Endothelial cell (in vitro differentiated cells): ENCODE results near the gene RET. TPM values are rescaled to one million over a fixed set of nuclear protein-coding genes. Genes with fewer than 3 reads are reported as not detected.

Experiments
- DNase-seq: peaks from one replicate; pipeline ENCODE4 v3.0.0; 2021; ENCODE audit warnings: low spot score
- H3K27ac Mint-ChIP-seq: one replicate; pipeline ENCODE4 v1.8.0; 2021; ENCODE audit warnings: mixed read lengths, inconsistent platforms; ENCODE audit not compliant: unreplicated experiment
- H3K27me3 Mint-ChIP-seq: one replicate; pipeline ENCODE4 v1.8.0; 2021; ENCODE audit warnings: mild to moderate bottlenecking, moderate library complexity, mixed read lengths, inconsistent platforms; ENCODE audit not compliant: unreplicated experiment
- H3K36me3 Mint-ChIP-seq: one replicate; pipeline ENCODE4 v1.8.0; 2021; ENCODE audit warnings: mild to moderate bottlenecking, low read depth, mixed read lengths, inconsistent platforms; ENCODE audit not compliant: unreplicated experiment
- H3K4me1 Mint-ChIP-seq: one replicate; pipeline ENCODE4 v1.8.0; 2021; ENCODE audit warnings: mild to moderate bottlenecking, mixed read lengths, inconsistent platforms; ENCODE audit not compliant: unreplicated experiment
- H3K4me3 Mint-ChIP-seq: one replicate; pipeline ENCODE4 v1.8.0; 2021; ENCODE audit warnings: mild to moderate bottlenecking, mixed read lengths, inconsistent platforms; ENCODE audit not compliant: unreplicated experiment
- H3K9me3 Mint-ChIP-seq: one replicate; pipeline ENCODE4 v1.8.0; 2021; ENCODE audit warnings: mixed read lengths, inconsistent platforms; ENCODE audit not compliant: unreplicated experiment
- total RNA-seq: library from RNA; stranded (reverse); fragmentation: NEBNext Ultra II Directional; extraction: Animal tissue kit (Norgen Biotek cat#: 25700); gene quantifications from one replicate; pipeline ENCODE4 v1.2.1, GENCODE V29; 2021; ENCODE audit not compliant: unreplicated experiment
- TF ChIP-seq, protein P1 (sequence below): fragments of 200-600 bp; sonication (generic); IDR thresholded peaks from one replicate; pipeline ENCODE4 v1.5.0; 2021; ENCODE audit warnings: antibody characterized with exemption; ENCODE audit not compliant: unreplicated experiment

RET gene
- total RNA-seq, 1 donor from 2014 or later: 0.28 TPM

DNA sequence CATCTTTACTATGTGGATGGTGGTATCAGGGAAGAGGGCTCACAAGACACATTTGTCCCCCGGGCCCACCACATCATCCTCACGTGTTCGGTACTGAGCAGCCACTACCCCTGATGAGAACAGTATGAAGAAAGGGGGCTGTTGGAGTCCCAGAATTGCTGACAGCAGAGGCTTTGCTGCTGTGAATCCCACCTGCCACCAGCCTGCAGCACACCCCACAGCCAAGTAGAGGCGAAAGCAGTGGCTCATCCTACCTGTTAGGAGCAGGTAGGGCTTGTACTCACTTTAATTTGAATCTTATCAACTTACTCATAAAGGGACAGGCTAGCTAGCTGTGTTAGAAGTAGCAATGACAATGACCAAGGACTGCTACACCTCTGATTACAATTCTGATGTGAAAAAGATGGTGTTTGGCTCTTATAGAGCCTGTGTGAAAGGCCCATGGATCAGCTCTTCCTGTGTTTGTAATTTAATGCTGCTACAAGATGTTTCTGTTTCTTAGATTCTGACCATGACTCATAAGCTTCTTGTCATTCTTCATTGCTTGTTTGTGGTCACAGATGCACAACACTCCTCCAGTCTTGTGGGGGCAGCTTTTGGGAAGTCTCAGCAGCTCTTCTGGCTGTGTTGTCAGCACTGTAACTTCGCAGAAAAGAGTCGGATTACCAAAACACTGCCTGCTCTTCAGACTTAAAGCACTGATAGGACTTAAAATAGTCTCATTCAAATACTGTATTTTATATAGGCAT is 52.3 kb downstream of the RET start:
- Mint-ChIP-seq H3K27ac (no peak overlapping the region), H3K27me3 (peaks cover 5% of the 10 kb centered on the region), H3K4me1 (no peaks in the 10 kb centered on the region), H3K4me3 (no peak overlapping the region), H3K36me3 (no peaks in the 10 kb centered on the region), H3K9me3 (no peaks in the 10 kb centered on the region)
- TF ChIP-seq, protein P1, sequence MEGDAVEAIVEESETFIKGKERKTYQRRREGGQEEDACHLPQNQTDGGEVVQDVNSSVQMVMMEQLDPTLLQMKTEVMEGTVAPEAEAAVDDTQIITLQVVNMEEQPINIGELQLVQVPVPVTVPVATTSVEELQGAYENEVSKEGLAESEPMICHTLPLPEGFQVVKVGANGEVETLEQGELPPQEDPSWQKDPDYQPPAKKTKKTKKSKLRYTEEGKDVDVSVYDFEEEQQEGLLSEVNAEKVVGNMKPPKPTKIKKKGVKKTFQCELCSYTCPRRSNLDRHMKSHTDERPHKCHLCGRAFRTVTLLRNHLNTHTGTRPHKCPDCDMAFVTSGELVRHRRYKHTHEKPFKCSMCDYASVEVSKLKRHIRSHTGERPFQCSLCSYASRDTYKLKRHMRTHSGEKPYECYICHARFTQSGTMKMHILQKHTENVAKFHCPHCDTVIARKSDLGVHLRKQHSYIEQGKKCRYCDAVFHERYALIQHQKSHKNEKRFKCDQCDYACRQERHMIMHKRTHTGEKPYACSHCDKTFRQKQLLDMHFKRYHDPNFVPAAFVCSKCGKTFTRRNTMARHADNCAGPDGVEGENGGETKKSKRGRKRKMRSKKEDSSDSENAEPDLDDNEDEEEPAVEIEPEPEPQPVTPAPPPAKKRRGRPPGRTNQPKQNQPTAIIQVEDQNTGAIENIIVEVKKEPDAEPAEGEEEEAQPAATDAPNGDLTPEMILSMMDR: no peak
- DNase-seq: no peak

DNA sequence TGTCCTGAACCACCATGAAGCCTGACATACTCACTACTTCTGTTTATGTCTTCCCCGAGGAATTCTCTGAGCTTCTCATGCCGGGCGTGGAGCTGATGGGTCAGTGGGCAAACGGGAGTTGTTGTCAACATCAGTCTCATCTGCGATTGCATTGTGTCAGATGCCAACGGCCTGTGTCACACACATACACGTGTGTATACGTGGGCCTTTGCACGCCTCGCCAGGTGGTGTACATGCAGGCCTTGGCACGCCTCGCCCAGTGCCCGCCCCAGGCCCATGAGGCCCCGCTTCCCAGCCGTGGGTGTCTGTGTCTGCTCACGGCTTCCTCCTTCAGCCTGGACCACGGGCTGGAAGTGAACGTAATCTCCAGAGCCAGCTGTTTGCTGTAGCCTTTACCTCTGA is 53.9 kb downstream of the RET start:
- Mint-ChIP-seq H3K27me3 (peaks cover 5% of the 10 kb centered on the region), H3K9me3 (no peaks in the 10 kb centered on the region), H3K4me3 (no peak overlapping the region), H3K4me1 (no peaks in the 10 kb centered on the region), H3K36me3 (no peaks in the 10 kb centered on the region), H3K27ac (no peak overlapping the region)
- TF ChIP-seq, protein P1: no peak
- DNase-seq: no peak

DNA sequence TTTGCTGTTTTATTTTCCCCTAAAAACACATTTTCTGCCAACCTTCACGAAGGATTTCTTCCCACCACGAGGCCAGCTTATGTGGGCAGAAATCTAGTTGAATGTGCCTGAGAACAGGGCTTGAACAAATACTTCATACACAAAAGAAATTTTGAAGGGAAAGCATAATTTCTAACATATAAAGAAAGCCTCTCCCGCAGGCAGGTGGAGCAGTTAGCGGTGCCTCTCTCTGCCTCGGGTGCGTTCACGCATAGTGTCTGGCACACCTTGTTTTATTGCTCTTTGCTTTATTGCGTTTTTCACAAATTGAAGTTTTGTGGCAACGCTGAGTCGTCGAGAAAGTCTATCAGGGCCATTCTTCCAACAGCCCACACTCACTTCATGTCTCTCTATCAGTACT is 54.4 kb downstream of the RET start:
- Mint-ChIP-seq H3K9me3 (no peaks in the 10 kb centered on the region), H3K27ac (no peak overlapping the region), H3K4me1 (no peaks in the 10 kb centered on the region), H3K4me3 (no peak overlapping the region), H3K27me3 (peaks cover 5% of the 10 kb centered on the region), H3K36me3 (no peaks in the 10 kb centered on the region)
- DNase-seq: no peak
- TF ChIP-seq, protein P1: no peak

DNA sequence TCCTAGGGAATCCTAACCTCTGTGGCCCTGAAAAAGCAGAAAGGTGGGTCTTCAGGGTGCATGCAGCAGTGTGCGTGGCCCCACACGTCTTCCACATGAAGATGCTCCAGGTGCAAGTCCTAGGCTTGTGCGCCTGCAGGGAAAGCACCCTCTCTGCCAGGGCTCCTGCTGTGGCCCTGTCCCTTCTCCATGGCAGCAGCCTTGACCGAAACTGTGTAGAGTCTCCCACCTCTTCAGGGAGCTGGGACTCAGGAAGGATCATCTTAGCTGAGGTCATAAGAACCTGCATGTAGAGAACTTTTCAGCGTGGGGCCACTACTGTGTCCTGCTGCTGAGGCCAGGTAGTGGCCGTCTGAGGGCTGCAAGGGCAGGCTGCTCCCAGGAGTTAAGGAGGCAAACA is 55.0 kb downstream of the RET start:
- DNase-seq: no peak
- no peak overlapping the region for H3K4me3 Mint-ChIP-seq
- no peak overlapping the region for H3K27ac Mint-ChIP-seq
- H3K4me1 Mint-ChIP-seq: no peaks in the 10 kb centered on the region
- H3K27me3 Mint-ChIP-seq: no peaks in the 10 kb centered on the region
- no peaks in the 10 kb centered on the region for H3K9me3 Mint-ChIP-seq
- TF ChIP-seq, protein P1: no peak
- H3K36me3 Mint-ChIP-seq: no peaks in the 10 kb centered on the region

DNA sequence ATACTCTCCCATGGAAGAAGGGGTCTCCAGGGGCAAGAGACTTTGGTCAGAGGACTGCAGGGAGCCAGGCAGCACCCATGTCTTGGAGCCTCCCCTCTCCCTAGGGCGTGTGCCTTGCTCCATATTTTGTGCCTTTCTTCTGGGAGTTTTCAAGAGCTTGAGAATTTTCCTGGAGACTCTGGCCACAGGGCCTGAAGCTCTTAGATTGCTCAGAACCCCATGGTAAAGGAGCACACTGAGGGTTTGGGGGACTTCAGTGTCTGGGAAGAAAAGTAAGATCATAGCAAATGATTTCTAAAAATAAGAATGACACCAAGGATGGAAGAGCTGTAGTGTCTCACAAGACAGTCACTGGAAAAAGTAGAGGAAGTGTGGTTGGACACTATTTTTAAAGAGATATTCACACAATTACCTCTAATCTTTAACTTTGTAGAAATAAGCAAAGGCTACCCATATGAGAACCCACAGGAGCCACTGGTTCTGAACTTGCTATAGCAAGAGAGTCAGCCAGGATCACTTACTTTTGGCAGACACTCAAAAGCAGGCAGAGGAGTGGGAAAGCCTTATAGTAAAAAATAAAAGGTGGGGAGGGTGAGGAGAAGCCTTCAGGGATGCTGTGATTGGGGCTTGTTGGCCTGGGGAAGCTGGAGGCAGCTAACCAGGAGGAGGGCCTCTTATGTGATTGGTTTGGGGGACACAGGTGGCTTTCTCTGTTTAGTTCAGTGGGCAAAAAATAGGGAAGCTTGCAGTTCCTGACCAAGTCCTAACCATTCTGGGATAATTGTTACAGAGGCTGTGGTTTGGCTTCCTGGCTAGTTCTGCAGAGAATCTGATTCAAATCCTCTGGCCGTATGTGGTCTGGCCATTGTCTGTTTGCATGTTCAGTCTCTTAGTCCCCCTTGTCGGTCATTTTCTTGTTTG is 56.3 kb downstream of the RET start:
- no peak overlapping the region for H3K4me3 Mint-ChIP-seq
- H3K27ac Mint-ChIP-seq: no peak overlapping the region
- H3K27me3 Mint-ChIP-seq: peaks cover 2% of the 10 kb centered on the region
- TF ChIP-seq, protein P1: no peak
- H3K4me1 Mint-ChIP-seq: peaks cover 2% of the 10 kb centered on the region
- no peak for DNase-seq
- H3K9me3 Mint-ChIP-seq: no peaks in the 10 kb centered on the region
- H3K36me3 Mint-ChIP-seq: no peaks in the 10 kb centered on the region
